DND-41 (cell line): Measurements from ENCODE around the gene P4HB.

Experiments
- ATAC-seq: fragments of 200-7000 bp; cut with Tn5 transposase; 3 replicates; pipeline ENCODE4 v1.9.1; 2021; ENCODE audit warnings: low read depth; ENCODE audit not compliant: insufficient read depth
- DNase-seq: peaks from one replicate; pipeline ENCODE4 v3.0.0-alpha.2; 2020
- H2AFZ ChIP-seq: 2 replicates; pipeline ENCODE4 v1.6.0; 2012; ENCODE audit warnings: low read depth, low read length
- H3K27ac ChIP-seq: 2 replicates; pipeline ENCODE4 v1.5.1; 2012; ENCODE audit warnings: low read length, inconsistent platforms
- H3K27me3 ChIP-seq: fragments of 200-600 bp; sonication (generic); 2 replicates; pipeline ENCODE4 v1.6.0; 2012; ENCODE audit warnings: low read length, mild to moderate bottlenecking, inconsistent platforms; ENCODE audit not compliant: insufficient read depth, poor library complexity
- H3K36me3 ChIP-seq: 2 replicates; pipeline ENCODE4 v1.5.1; 2012; ENCODE audit warnings: low read length, inconsistent platforms; ENCODE audit not compliant: insufficient read depth
- H3K4me1 ChIP-seq: 2 replicates; pipeline ENCODE4 v1.5.1; 2012; ENCODE audit warnings: mild to moderate bottlenecking, low read length; ENCODE audit not compliant: insufficient read depth
- H3K4me2 ChIP-seq: 2 replicates; pipeline ENCODE4 v1.6.0; 2012; ENCODE audit warnings: mild to moderate bottlenecking, moderate library complexity, low read length, inconsistent platforms; ENCODE audit not compliant: insufficient read depth
- H3K4me3 ChIP-seq, 2 experiments: fragments of 200-600 bp in 1 of 2; shearing (Covaris generic) in 1 of 2; 2 replicates each; pipeline ENCODE4 v1.5.1; 2012 to 2016; ENCODE audit warnings: inconsistent platforms in 2 of 2, low read length in 2 of 2, mild to moderate bottlenecking in 2 of 2, low read depth in 1 of 2, moderate library complexity in 1 of 2
- H3K79me2 ChIP-seq: 2 replicates; pipeline ENCODE4 v1.6.0; 2012; ENCODE audit warnings: low read length, inconsistent platforms; ENCODE audit not compliant: insufficient read depth
- H3K9ac ChIP-seq: 2 replicates; pipeline ENCODE4 v1.6.0; 2012; ENCODE audit warnings: low read depth, mild to moderate bottlenecking, inconsistent platforms, low read length, moderate library complexity
- H3K9me3 ChIP-seq: 2 replicates; pipeline ENCODE4 v1.5.1; 2012; ENCODE audit warnings: low read length, moderate library complexity, mild to moderate bottlenecking, inconsistent platforms; ENCODE audit not compliant: insufficient read depth, severe bottlenecking
- H4K20me1 ChIP-seq: 2 replicates; pipeline ENCODE4 v1.6.0; 2012; ENCODE audit warnings: low read length; ENCODE audit not compliant: insufficient read depth
- EZH2 ChIP-seq: IDR thresholded peaks from 3 replicates; pipeline ENCODE4 v1.6.1; 2012; ENCODE audit warnings: borderline replicate concordance, low read depth, mild to moderate bottlenecking, moderate library complexity, low read length, inconsistent platforms; ENCODE audit not compliant: severe bottlenecking
- TF ChIP-seq, protein P1 (sequence below): IDR thresholded peaks from 2 replicates; pipeline ENCODE4 v1.5.1; 2012; ENCODE audit warnings: borderline replicate concordance, low read length, moderate library complexity, mild to moderate bottlenecking; ENCODE audit not compliant: poor library complexity, severe bottlenecking; ENCODE audit errors: extremely low read depth

Gene P4HB

DNA sequence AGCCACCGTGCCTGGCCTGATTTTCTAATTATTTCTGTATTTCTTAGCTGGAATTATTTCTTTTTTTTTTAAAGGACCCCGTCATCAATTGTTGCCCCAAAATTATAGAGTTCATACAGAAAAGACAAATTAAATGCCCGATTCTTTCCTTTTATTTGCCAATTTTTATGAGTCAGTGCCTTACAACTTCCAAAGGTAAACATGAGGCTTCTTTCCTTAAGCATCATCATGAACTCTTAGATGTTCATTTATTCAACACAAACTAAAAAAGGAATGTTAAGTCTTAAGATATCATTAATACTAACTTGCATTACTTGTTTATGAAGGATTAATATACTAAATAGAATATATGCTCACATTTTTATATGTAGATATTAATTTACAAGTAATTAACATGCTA lies 18.0 kb upstream of the P4HB start:
- no peak overlapping the region for H3K9ac ChIP-seq
- no peaks in the 10 kb centered on the region for H3K9me3 ChIP-seq
- H2AFZ ChIP-seq: no peak overlapping the region
- no peak overlapping the region for H3K4me3 ChIP-seq
- H4K20me1 ChIP-seq: no peaks in the 10 kb centered on the region; the same call in 1 of the 2 replicates
- no peaks in the 10 kb centered on the region; the same call in none of the 2 replicates for H3K4me1 ChIP-seq
- H3K36me3 ChIP-seq: peaks cover 49% of the 10 kb centered on the region
- DNase-seq (no peak), ATAC-seq (no peak)
- TF ChIP-seq EZH2: no peak
- TF ChIP-seq, protein P1, sequence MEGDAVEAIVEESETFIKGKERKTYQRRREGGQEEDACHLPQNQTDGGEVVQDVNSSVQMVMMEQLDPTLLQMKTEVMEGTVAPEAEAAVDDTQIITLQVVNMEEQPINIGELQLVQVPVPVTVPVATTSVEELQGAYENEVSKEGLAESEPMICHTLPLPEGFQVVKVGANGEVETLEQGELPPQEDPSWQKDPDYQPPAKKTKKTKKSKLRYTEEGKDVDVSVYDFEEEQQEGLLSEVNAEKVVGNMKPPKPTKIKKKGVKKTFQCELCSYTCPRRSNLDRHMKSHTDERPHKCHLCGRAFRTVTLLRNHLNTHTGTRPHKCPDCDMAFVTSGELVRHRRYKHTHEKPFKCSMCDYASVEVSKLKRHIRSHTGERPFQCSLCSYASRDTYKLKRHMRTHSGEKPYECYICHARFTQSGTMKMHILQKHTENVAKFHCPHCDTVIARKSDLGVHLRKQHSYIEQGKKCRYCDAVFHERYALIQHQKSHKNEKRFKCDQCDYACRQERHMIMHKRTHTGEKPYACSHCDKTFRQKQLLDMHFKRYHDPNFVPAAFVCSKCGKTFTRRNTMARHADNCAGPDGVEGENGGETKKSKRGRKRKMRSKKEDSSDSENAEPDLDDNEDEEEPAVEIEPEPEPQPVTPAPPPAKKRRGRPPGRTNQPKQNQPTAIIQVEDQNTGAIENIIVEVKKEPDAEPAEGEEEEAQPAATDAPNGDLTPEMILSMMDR: no peak
- H3K4me2 ChIP-seq: no peak overlapping the region
- no peaks in the 10 kb centered on the region for H3K27me3 ChIP-seq
- H3K79me2 ChIP-seq: peaks cover 19% of the 10 kb centered on the region; the same call in 1 of the 2 replicates
- no peak overlapping the region for H3K27ac ChIP-seq

DNA sequence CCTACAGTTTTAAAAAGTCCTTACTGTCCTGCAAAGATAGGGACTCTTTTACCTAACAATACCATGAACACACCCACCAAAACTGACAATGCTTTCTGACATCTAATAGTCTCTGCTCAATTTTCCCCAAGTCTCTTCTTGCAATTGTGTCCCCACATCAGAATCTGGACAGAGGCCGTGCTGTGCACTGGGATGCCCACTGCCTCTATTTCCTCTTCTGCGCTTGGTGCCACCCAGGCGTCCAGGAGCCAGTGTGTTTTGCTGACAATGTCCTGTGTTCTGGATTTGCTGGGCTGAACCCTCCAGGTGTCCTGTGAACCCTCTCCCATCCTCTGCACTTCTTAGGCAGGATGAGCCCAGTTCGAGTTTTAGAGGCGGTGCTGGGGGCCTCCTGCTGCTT lies 17.2 kb upstream of the P4HB start:
- peaks cover 46% of the 10 kb centered on the region for H3K36me3 ChIP-seq
- H3K9me3 ChIP-seq: no peaks in the 10 kb centered on the region
- ATAC-seq: no peak
- H2AFZ ChIP-seq: no peak overlapping the region
- no peak overlapping the region for H3K4me3 ChIP-seq
- no peak overlapping the region for H3K27ac ChIP-seq
- H3K9ac ChIP-seq: no peak overlapping the region
- no peaks in the 10 kb centered on the region; the same call in 1 of the 2 replicates for H4K20me1 ChIP-seq
- peaks cover 25% of the 10 kb centered on the region for H3K79me2 ChIP-seq
- no peak overlapping the region for H3K4me2 ChIP-seq
- peaks cover 7% of the 10 kb centered on the region for H3K4me1 ChIP-seq
- TF ChIP-seq, protein P1: no peak
- no peak for TF ChIP-seq EZH2
- DNase-seq: no peak
- H3K27me3 ChIP-seq: no peaks in the 10 kb centered on the region

DNA sequence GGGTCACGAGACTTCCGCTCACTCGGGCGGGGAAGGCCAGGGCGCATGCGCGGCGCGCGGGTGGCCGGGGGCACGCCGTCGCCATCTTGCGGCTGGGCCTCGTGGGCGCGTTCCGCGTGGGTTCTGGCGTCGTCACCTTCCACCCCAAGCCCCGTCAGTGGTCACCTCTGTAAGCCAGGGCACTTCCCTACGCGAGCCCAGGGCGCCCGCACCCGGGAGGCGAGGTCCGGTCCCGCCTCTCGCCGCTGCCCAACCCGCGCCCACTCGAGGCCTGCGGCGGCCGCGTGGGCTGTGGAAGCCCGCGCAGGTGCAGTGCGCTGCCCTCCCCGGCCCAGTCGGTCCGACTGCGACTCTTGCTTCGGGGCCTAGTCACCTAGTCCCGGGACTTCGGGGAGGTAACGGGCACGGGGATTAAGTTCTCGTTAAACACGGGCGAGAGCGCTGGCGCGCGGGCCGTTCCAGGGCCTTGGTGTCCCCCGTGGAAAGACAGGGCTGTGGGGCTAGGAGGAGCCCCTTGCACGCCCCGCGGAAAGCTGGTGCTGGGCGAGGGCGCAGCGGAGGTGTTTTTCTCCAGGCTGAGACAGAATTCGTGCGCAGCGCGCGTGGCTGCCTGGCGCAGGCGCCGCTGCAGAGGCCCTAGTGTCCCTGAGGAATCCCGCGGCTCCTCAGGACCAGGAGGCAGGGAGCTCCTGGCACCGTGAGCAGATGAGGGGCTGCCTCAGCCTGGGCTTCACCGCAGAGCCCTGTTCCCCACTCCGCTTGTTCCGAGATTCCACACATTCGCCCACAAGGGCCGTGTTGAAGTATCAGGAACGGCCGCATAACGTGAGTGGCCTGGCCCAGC lies 11.3 kb upstream of the P4HB start:
- H3K4me1 ChIP-seq: peaks cover 36% of the 10 kb centered on the region

More for the DNA sequence above, 11.3 kb upstream of the P4HB start:
- Histone ChIP-seq H3K36me3 (peaks cover 42% of the 10 kb centered on the region), H3K79me2 (peaks cover 61% of the 10 kb centered on the region), H3K4me3 (peak overlapping the region; percentile 74 to 92), H3K4me2 (peak overlapping the region; percentile 69), H2AFZ (peak overlapping the region; percentile 89), H3K27me3 (no peaks in the 10 kb centered on the region), H4K20me1 (peaks cover 40% of the 10 kb centered on the region), H3K27ac (peak overlapping the region; percentile 99), H3K9ac (peak overlapping the region; percentile 99), H3K9me3 (no peaks in the 10 kb centered on the region)
- peak; percentile 33 for ATAC-seq
- no peak for TF ChIP-seq EZH2
- TF ChIP-seq, protein P1: peak; percentile 41
- DNase-seq: peak; percentile 94
